ELF-1 (cell line): ENCODE results near the gene NDUFS8.

ENCODE experiments used
- DNase-seq: peaks from one replicate; pipeline ENCODE4 v3.0.0-alpha.2; 2016; ENCODE audit warnings: low read depth, low spot score

Gene NDUFS8

GRCh38 chr11:68048681-68049508 lies 18.4 kb downstream of the NDUFS8 start:
- DNase-seq, result no peak

- no peak for DNase-seq
Measured at GRCh38 chr11:68049509-68050370, 19.3 kb downstream of the NDUFS8 start.

GRCh38 chr11:68050371-68050841 lies 19.9 kb downstream of the NDUFS8 start:
- no peak for DNase-seq

- no peak for DNase-seq
Measured at GRCh38 chr11:68051191-68052136, 21.0 kb downstream of the NDUFS8 start.

GRCh38 chr11:68052137-68052873 lies 21.8 kb downstream of the NDUFS8 start:
- DNase-seq, result no peak

GRCh38 chr11:68053117-68053516 lies 22.6 kb downstream of the NDUFS8 start:
- DNase-seq, result no peak

GRCh38 chr11:68053981-68054812 lies 23.7 kb downstream of the NDUFS8 start:
- no peak for DNase-seq

GRCh38 chr11:68056317-68057285 lies 26.1 kb downstream of the NDUFS8 start:
- DNase-seq, result no peak

GRCh38 chr11:68057807-68058206 lies 27.3 kb downstream of the NDUFS8 start:
- DNase-seq, result no peak

- DNase-seq, result no peak
Measured at GRCh38 chr11:68061508-68061907, 31.0 kb downstream of the NDUFS8 start.

GRCh38 chr11:68064926-68065325 lies 34.4 kb downstream of the NDUFS8 start:
- no peak for DNase-seq

- no peak for DNase-seq
Measured at GRCh38 chr11:68065841-68066240, 35.4 kb downstream of the NDUFS8 start.

- no peak for DNase-seq
Measured at GRCh38 chr11:68066742-68067141, 36.3 kb downstream of the NDUFS8 start.

GRCh38 chr11:68067991-68068390 lies 37.5 kb downstream of the NDUFS8 start:
- no peak for DNase-seq

- no peak for DNase-seq
Measured at GRCh38 chr11:68071281-68072048, 41.0 kb downstream of the NDUFS8 start.

- no peak for DNase-seq
Measured at GRCh38 chr11:68074584-68075352, 44.3 kb downstream of the NDUFS8 start.
